CD4-positive, alpha-beta T cell treated with Interferon gamma for 1 hour (primary cell): ENCODE data around the gene MSI2.

Experiments
- DNase-seq: peaks from one replicate; pipeline ENCODE4 v3.0.0-alpha.2; 2020

MSI2 gene

DNA sequence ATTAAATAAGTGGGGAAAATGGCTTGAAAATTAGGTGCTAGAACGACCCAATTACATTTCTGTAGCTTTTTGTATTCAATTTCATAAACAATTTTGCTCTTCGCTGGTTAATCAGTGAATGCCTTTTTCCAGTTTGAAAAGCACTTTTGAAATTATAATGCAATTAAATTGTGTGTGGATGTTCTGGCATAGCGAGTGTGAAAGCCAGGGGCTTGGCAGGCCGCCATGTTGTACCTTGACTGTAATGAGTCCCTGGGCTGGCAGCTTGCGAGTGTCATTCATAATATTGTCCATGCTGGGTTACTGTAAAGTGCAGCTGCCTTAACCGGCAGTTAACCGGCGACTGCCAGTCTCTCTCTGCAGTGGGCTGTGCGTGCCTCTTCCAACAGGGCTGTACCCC lies 310.9 kb downstream of the MSI2 start:
- DNase-seq = no peak

- no peak for DNase-seq
These were observed 312.0 kb downstream of the MSI2 start for GRCh38 chr17:57568340-57568739.

DNA sequence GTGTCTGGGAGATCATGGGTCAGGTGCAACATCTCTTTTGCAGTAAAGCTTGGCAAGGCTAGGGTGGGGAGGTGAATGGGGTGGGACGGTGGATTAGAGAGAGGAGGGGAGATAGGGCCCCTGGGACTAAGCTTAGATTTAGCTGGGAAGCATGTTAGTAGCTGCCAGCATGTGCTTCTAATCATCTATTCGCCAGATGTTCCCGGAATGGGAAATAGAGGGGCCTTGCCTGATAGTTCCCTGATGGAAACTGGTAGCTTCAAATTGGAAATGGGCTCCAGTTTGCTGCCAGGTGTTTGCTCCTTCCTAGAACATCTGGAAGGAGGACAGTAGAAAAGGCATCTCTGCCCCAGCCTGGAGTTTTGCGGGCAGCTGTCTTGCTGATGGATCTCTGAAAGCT lies 312.7 kb downstream of the MSI2 start:
- DNase-seq = no peak

DNA sequence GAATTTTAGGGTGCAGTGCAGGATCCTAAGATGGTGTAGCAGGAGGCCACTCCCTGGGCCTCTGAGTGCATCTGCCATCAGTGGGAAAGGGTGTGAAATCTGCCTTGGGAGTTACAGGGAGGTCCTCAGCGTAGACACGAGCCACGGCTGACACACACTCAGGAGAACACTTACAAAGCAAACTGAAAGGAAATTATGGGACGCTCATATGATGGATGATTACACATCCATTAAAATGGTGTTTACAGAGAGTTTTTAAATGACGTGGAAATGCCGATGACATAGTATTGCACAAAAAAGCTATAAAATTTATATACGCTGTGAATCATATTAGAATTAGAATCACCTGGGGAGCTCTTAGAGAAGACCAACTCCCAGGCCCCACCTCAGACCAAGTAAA lies 313.5 kb downstream of the MSI2 start:
- no peak for DNase-seq

DNA sequence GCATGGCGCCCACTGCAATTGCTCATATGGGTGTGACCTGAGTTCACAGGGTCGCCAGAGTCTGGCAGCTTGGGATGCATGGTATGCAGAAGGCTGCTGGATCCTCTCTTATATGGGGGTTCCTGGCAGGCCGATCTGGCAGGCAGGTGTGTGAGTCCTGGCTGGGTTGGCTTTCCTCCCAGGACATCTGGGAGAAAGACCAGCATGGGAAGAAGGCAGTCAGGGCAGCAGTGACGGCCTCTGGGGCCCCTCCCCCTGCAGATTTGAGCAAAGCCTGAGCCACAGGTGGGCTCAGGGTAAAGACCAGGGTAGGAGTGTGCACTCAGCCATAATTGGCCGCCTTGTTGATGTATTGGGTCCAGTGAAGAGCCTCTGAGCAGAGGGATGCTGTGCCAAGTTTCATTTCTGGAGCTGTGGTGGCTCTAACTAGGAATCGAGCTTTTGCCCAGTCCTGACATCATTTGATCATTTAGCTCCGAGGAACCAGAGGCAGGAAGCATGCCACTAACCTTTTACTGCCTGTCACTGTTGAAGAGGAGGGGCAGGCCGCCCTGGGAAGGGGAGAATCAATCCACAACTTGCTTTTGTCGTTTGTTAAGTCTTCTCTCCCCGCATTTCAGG lies 314.5 kb downstream of the MSI2 start:
- no peak for DNase-seq

GRCh38 chr17:57572062-57572461 lies 315.7 kb downstream of the MSI2 start:
- DNase-seq = no peak

DNA sequence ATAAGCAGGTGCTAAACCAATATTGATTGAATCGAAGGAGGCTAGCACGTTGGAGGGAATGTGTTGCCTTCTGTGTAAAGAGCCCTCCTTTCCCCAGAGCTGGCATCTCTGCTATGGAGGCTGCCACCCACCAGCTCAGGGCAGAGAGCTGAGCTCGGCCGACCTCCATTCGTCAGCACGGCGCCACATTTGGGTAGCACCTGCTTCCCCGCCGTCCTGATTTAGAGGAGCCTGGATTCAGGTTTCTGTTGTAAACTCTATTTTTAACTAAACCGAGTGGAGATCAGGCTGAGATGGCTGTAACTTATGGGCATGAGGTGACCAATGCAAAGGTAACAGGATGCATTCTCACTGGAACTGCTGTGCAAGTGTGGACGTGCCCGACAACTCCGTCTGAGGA lies 316.3 kb downstream of the MSI2 start:
- no peak for DNase-seq

- DNase-seq = no peak
These were observed 317.8 kb downstream of the MSI2 start for GRCh38 chr17:57574040-57574513.

- DNase-seq = no peak
These were observed 320.4 kb downstream of the MSI2 start for GRCh38 chr17:57576744-57577143.

- DNase-seq = no peak
These were observed 321.7 kb downstream of the MSI2 start for GRCh38 chr17:57577751-57578607.

GRCh38 chr17:57578608-57579225 lies 322.4 kb downstream of the MSI2 start:
- DNase-seq = no peak

DNA sequence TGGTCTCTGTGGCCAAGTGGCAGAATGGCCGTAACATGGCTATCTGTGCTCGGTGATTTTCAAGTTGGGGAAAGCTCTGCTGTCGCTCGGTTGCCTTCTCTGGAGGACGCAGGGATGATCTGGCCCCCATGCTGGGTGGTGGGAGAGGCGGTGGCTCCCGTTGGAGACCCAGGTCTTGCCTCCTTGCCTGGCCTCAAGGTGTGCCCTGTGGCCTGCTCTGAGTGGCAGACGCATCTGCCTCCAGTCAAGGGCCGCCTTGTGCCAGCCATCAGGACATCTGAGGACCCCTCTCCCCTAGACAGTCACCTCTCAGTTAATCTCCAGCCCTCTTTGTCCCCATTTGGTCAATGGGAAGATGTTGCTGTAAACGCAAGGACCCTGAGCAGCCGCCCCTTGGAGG lies 322.9 kb downstream of the MSI2 start:
- no peak for DNase-seq

DNA sequence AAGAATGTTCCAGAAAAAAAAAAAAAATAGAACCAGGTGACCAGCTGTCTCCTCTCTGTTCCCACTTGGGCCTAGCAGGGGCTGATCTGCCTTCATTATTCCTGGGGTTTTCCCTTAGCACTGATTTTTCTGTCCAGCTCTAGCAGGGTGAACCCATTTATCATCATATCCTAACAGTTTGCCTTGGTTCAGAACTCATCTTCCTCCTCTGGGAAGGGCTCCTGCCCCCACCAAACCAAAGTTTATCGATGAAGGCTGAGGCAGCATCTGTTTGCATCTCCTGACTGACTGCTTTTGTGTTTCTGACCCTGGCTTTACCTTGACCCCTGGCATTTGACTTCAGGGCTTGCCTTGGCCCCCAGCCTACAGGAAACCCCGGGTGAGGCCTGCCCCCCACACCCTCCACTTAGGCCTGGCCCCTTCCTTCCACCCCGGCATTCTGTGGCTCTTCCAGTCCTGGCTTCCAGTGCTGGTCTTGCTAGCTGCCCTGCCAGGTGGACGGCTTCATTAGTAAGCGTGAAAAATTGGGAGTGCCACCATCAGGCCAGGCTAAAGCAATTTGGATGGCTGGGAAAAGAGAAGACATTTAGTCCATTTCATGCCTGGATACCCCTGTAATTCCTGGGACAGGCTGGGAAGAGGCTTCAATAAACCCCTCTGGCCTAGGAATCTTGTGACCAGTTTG lies 323.9 kb downstream of the MSI2 start:
- DNase-seq = no peak

DNA sequence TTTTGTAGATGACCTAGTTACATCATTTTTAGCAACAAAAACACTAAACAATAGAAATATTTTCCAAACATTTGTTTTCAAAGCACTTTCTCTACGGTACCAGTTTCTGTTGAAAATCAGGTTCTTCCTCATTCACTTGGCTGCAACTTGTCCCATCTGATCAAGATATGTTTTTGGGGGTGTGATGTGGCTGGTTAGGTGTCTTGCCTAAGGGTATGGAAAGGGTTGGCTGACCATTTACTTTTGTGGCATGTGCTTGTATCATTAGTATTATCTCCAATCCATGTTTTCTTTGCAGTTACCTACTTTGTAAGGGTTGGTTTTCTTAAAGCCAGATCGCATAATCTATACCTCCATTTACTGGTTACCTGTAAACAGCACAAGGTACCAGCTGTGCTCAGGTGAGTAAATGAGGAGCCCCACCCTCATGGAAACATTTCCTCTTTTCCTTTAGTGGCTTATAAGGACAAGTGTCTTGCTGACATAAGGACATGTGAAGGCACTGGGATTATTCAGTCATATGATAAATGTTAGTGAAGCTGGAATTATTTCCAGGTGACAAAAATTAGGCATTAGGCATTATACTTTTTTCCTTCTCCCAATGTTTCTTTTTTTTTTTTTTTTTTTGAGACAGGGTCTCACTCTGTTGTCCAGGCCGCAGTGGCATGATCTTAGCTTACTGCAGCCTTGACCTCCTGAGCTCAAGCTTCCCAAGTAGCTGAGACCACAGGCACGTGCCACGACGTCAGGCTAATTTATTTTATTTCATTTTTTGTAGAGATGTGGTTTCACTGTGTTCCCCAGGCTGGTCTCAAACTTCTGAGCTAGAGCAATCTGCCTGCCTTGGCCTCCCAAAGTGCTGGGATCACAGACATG lies 326.8 kb downstream of the MSI2 start:
- DNase-seq = no peak

- no peak for DNase-seq
These were observed 327.8 kb downstream of the MSI2 start for GRCh38 chr17:57584050-57584551.

- DNase-seq = no peak
These were observed 329.2 kb downstream of the MSI2 start for GRCh38 chr17:57585341-57586195.

DNA sequence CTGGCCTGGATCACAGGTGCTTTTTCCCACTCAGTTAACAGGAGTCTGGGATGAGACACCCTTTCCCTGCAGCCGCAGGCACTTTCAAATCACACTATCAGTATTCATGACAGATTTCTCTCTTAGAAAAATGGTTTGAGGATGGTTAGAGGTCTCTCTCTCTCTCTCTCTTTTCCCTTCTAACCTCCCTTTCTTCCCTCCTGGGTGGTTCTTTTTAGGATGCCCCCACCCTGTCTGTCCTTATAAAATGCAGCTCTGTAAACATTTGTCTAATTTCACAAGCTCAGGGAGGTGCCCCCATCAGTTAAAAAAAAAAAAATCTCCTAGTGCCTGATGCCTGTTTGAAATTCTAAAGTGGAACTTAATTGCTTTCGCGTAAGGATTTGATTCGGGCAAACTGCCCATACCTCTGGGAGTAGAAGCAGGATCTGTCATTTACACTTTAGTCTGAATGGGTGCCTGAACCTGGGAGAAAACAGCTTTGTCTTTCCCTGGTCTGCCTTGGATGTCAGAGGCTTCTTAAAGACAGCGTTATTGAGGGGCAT lies 329.9 kb downstream of the MSI2 start:
- DNase-seq = no peak

GRCh38 chr17:57586742-57587141 lies 330.4 kb downstream of the MSI2 start:
- no peak for DNase-seq

DNA sequence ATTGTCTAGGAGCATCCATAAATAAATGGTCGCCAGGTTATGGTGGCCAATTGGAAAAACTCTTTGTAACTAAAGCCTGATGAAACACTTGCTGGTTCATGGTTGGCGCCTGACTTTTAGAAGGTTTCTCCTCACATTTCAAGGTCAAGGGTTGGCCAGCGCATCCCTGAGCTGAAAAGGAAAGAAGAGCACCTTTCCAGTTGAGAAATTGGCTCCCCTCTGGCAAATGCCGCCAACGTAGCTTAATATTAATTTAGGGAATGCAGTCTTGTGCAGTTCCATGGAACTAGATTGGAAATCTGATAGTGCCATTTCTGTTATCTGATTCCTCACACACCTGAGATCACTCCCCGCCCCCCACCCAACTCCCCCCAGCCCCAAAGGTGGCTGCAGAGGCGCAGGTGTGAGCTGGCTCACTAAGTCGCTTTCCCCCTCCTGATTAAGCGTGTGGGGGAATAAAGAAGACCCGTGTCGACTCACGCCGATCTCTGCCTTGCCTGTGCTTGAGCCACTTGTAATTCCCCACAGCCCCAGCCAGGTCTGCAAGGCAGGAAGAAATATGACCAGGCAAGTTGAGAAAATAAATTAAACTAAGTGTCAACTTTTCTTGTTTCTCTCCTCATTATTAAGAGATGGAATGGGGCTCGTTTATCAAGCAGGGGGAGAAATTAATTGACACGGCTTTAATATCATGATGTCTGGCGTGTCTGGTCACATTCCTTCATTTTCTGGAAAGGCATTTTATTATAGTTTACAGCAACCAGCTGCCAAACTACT lies 331.1 kb downstream of the MSI2 start:
- DNase-seq = no peak

DNA sequence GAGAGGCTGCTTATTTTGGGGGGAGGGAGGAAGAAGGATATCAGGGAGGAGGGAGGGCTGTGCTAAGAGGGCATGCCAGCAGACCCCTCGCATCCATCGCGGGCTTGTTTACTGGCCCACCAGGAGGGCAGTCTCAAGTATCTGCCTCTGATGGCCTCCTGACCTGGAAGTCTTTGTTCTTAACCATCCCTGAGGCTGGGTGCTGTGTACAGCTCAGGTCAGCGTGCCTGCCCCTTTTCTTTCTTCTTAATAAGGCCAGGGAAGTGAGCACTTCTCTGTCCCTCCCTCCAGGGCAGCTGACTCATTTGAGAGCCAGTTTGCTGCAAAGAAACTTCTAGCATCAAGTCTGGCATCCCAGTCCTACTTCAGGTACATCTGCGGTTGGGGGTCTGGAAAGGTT lies 331.8 kb downstream of the MSI2 start:
- DNase-seq = no peak
